ENCODE results near the gene KIF6.

Gene KIF6

DNA sequence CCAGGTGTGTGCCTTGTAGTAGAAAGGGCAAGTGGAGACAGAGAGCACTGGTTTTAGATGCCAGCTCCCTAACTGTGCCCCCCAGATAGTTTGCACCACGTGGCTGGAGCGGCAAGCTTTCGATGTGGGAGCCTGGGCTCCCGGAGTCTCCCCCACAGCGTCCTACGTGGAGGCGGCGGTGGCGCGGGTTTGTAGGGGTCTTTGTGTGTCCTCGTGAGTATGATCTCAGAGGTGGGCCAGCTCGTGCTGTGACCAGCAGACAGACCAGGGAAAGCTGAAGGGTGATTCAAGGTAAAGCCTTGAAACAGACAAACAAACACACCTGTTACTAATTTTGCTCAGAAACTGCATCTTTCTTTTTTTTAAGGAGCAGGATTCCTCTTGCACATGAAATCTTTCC, 397.1 kb downstream of the KIF6 start:
- DNase-seq = no peak

GRCh38 chr6:39327507-39327906, 397.7 kb downstream of the KIF6 start:
- no peak for DNase-seq

GRCh38 chr6:39322306-39322850, 402.8 kb downstream of the KIF6 start, which contains the start of gene KCNK16:
Gene KCNK16, minus strand, starts transcription at chr6:39322702. Its CDS starts 162 bp downstream, at chr6:39322540.
- DNase-seq = no peak

DNA sequence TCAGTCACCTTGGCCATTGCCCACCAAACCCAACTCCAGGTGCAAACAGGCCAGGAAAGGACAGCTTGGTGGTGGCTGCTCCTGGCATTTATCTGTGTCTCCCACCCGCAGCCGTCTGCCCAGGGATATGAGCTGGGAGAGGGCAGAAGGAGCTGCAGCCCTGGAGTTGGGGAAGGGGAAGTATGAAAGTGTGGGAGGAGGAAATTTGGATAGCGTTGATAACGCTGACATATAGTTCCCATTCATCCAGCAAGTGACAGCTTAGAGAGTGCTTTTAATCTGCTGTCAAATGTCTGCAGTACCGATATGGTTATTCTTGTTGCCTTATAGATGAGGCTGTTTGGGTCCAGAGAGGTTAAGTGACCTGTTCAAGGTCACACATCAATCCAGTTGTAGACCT, 403.4 kb downstream of the KIF6 start:
- no peak for DNase-seq

- no peak for DNase-seq
Observed at GRCh38 chr6:39320363-39320984, 404.7 kb downstream of the KIF6 start.

- DNase-seq = no peak
Observed at GRCh38 chr6:39319621-39320362, 405.4 kb downstream of the KIF6 start.

- DNase-seq = no peak
Observed at GRCh38 chr6:39317256-39317655, 408.0 kb downstream of the KIF6 start.

- no peak for DNase-seq
Observed at GRCh38 chr6:39314273-39314795, 410.9 kb downstream of the KIF6 start, which contains the start of gene KCNK17. Gene KCNK17, minus strand, starts transcription at chr6:39314419. Its CDS starts 99 bp downstream, at chr6:39314320.

DNA sequence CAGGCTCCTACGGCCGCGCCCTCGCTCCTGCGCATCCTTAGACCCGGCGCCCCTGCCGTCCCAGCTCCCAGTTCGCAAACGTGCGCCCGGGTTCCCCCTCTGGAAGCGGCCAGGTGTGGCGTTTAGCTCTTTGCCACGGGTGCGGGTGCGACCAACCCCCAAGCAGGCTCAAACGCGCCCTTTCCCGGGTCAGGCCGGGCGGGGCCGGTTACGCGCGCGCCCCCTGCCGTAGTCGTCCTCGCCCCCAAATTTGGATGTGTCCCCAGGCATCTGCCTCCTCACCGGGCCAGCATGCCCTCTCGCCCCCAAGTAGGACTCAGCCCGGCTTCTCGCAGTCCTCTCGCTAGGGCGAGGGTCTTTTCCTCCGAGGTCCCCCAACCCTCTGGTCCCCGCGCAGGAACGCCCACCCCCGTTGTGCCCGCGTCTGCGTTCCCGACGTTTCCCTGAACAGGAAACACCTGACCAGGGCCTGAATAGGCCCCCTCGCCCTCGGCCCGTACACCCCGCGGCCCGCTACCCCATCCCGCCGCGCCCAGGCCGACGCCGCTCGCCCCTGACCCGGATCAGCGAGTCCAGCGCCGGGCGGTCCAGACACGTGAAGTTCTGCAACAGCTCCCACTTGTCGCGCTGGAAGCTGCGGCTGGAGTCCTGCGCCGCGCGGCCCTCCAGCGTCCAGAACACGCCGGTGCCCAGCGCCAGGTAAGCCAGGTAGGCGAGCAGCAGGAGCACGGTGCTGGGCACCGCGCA, 411.5 kb downstream of the KIF6 start:
- no peak for DNase-seq

DNA sequence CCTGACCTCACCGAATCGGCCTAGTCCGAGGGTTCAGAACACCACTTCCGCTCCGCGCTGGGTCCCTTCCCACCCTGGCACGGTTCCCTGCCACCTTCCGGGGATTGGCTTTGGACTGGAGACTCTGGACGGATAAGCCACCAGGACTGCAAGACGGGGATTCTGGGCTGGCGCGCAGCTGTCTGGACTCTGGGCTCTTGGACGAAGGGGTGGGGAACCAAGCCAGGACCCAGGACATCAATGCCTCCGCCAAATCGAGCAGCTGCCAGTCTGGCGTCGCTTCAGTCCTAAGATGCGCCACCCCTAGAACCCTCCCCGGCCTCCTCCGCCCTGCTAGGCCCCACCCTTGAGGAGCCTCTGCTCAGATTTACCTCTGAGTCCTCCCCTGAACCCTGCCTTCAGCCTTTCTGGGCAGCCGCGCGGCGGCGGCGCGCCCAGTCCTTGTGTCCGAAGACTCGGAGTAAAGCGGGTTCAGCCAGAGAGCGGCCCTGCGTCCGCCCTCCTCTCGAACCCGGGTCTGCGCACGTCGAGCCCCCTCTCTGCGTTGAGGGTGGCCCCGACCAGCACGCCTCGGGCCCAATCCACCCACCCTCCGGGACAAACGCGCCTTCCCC, 412.2 kb downstream of the KIF6 start:
- DNase-seq = peak in 2 of 56 donors; percentile 4 to 10

DNA sequence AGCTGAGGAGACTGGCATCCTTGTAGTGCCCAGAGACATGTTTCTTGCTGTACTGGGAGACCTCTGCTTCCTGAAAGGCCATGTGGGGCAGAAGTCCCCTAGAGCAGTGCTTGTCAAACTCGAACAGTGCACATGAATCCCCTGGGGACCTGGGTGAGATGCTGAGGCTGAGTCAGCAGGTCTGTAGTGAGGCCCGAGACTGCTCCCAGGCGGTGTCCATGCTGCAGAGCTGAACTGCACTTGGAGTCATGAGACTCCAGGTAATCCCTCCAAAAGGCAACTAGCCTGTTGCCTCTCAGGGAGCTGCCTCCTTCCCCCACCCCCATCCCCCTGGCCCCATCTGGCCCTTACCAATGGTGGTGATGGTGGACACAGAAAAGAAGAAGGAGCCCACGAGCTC, 414.7 kb downstream of the KIF6 start:
- no peak for DNase-seq

GRCh38 chr6:39309942-39310531, 415.2 kb downstream of the KIF6 start:
- DNase-seq = peak in 51 of 56 donors; percentile 3 to 75 (median 40)

- no peak for DNase-seq
Observed at GRCh38 chr6:39307462-39307861, 417.7 kb downstream of the KIF6 start.

GRCh38 chr6:39304951-39305350, 420.3 kb downstream of the KIF6 start:
- DNase-seq = no peak

DNA sequence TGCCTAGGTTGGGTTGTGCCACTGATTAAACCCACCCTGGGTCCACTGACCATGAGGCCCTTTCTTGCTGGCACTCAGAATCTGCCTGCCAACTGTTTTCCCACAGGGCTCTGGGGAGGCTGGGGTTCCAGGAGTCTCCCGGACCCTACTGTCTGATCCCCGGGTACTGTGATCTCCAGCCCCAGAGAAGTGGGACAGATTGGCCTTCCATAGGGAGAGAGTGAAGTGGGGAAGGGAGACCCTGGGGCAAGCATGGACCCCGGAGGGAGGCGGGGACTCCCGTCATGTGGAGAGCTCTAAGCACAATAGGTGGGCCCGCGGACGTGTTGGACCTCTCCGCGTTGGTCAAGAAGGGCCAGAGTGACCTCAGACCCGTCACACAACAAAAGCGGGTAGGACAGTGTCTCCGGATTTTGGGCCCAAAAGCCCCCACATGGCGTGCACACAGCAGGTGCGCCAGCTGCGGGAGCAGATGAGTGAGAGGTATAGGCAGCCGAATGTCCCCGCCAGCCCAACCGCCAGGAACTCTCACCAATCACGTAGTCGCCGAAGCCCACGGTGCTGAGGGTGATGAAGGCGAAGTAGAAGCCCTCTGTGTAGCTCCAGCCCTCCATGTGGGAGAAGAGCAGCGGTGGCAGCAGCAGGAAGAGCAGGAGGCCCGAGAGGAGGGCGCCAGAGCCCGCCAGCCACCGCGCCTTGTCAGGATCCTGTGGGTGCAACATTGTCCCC, 421.6 kb downstream of the KIF6 start:
- DNase-seq = peak in 1 of 56 donors; percentile 6

- peak in 49 of 56 donors; percentile 4 to 84 (median 47) for DNase-seq
Observed at GRCh38 chr6:39302669-39303424, 422.4 kb downstream of the KIF6 start.

GRCh38 chr6:39302011-39302410, 423.2 kb downstream of the KIF6 start:
- no peak for DNase-seq

DNA sequence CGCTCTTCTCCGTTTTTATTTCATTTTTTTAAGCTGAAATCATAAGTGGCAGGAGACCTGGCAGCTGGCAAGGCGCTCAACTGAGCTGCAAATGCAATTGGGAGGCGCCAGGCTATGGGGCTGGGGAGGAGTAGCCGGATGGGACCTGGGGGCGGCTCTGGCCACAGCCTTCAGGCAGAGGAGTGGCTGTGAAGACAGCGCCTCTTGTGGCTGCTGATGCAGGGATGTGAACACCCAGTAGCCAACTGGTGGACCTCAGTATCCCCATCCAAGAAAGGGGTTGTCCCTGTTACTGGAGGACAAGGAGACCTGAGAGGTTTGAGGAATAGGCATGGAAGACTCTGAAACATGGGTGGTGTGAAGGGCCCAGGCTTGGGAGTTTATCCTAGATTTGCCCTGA, 423.6 kb downstream of the KIF6 start:
- DNase-seq = no peak

DNA sequence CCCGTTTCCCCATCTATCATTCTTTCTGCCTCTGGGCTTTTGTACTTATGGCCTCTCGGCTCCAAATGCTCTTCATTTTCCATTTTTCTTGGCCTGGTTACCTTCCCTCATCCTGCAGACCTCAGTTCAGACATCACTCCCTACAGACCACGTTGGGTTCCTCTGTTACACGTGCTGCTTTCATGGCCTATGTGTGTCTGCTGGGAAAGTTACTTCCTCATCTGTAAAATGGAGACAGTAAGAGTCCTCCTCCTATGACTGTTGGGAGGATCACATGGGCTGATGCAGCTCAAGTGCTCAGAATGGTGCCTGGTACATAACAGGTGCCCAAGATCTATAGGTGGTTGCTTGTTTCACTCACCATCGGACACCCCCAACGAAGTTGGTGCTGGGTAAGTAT, 424.5 kb downstream of the KIF6 start:
- DNase-seq = peak in 4 of 56 donors; percentile 1 to 36 (median 6)

Data from amygdala (tissue), 56 donors.